ENCODE data around the gene PTPRD. TPM values are rescaled to one million over a fixed set of nuclear protein-coding genes. Genes with fewer than 3 reads are reported as not detected.

PTPRD gene
- total RNA-seq, 1 experiment from 2014 or later, result 69.6 TPM

DNA sequence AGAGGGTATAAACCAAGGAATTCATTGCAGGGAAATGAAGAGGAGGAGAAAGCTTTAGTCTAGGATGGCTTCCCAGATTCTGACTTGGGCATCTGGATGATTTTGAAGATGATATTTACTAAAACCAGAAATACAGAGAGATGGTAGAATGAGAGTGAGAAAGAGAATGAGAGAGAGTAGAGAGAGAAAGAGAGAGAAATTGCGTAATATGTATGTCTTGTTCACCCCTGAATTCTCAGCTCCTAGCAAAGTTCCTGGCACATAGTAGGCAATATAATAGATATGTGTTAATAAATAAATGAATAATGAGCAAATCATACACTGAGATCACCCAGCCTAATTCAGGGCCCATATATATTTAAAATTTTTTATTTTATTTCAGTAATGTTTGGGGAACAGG lies 1723.7 kb downstream of the PTPRD start:
- H3K27ac Mint-ChIP-seq, result no peak overlapping the region
- no peak for ATAC-seq
- peaks cover 11% of the 10 kb centered on the region for H3K4me1 Mint-ChIP-seq
- no peak overlapping the region for H3K4me3 Mint-ChIP-seq
- H3K9me3 Mint-ChIP-seq, result no peaks in the 10 kb centered on the region
- DNase-seq (ENCODE audit: low spot score), result no peak
- ChIA-PET CTCF (no interaction called here), POLR2A (no interaction called here)
- TF ChIP-seq MYBL2 (CRISPR knock-in tag; IDR thresholded peaks at IDR 0.05) (no peak), ZNF263 (CRISPR knock-in tag; IDR thresholded peaks at IDR 0.05; ENCODE audit: low read depth) (no peak), ATF1 (CRISPR knock-in tag; IDR thresholded peaks at IDR 0.05) (no peak), FOXJ3 (CRISPR knock-in tag; IDR thresholded peaks at IDR 0.05; ENCODE audit: borderline replicate concordance) (no peak), JAZF1 (CRISPR knock-in tag; IDR thresholded peaks at IDR 0.05) (no peak), SP1 (CRISPR knock-in tag; conservative IDR thresholded peaks at IDR 0.05) (no peak), ZNF317 (CRISPR knock-in tag; IDR thresholded peaks at IDR 0.05; ENCODE audit: borderline replicate concordance, low read depth) (no peak)
- TF ChIP-seq, protein P1, sequence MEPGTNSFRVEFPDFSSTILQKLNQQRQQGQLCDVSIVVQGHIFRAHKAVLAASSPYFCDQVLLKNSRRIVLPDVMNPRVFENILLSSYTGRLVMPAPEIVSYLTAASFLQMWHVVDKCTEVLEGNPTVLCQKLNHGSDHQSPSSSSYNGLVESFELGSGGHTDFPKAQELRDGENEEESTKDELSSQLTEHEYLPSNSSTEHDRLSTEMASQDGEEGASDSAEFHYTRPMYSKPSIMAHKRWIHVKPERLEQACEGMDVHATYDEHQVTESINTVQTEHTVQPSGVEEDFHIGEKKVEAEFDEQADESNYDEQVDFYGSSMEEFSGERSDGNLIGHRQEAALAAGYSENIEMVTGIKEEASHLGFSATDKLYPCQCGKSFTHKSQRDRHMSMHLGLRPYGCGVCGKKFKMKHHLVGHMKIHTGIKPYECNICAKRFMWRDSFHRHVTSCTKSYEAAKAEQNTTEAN (CRISPR knock-in tag; IDR thresholded peaks at IDR 0.05), result no peak
- no peaks in the 10 kb centered on the region for H3K27me3 Mint-ChIP-seq (ENCODE audit: low read depth)
- H3K36me3 Mint-ChIP-seq, result no peaks in the 10 kb centered on the region

- no peak for TF ChIP-seq TEAD1 (CRISPR knock-in tag; IDR thresholded peaks at IDR 0.05)
- TF ChIP-seq MXD4 (CRISPR knock-in tag; IDR thresholded peaks at IDR 0.05; ENCODE audit: borderline replicate concordance), result no peak
- no peak for TF ChIP-seq GABPB1 (CRISPR knock-in tag; IDR thresholded peaks at IDR 0.05)
- no peak for TF ChIP-seq CREM (CRISPR knock-in tag; IDR thresholded peaks at IDR 0.05)
- no peak for TF ChIP-seq ATF6 (CRISPR knock-in tag; IDR thresholded peaks at IDR 0.05)
- no peak for TF ChIP-seq ESRRA (CRISPR knock-in tag; IDR thresholded peaks at IDR 0.05; ENCODE audit: borderline replicate concordance)
- no peak for TF ChIP-seq ZNF423 (CRISPR knock-in tag; IDR thresholded peaks at IDR 0.05)
- TF ChIP-seq, protein P2, sequence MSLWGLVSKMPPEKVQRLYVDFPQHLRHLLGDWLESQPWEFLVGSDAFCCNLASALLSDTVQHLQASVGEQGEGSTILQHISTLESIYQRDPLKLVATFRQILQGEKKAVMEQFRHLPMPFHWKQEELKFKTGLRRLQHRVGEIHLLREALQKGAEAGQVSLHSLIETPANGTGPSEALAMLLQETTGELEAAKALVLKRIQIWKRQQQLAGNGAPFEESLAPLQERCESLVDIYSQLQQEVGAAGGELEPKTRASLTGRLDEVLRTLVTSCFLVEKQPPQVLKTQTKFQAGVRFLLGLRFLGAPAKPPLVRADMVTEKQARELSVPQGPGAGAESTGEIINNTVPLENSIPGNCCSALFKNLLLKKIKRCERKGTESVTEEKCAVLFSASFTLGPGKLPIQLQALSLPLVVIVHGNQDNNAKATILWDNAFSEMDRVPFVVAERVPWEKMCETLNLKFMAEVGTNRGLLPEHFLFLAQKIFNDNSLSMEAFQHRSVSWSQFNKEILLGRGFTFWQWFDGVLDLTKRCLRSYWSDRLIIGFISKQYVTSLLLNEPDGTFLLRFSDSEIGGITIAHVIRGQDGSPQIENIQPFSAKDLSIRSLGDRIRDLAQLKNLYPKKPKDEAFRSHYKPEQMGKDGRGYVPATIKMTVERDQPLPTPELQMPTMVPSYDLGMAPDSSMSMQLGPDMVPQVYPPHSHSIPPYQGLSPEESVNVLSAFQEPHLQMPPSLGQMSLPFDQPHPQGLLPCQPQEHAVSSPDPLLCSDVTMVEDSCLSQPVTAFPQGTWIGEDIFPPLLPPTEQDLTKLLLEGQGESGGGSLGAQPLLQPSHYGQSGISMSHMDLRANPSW (CRISPR knock-in tag; conservative IDR thresholded peaks at IDR 0.05; ENCODE audit: low read depth), result no peak
- no peak for TF ChIP-seq E2F5 (CRISPR knock-in tag; IDR thresholded peaks at IDR 0.05)
- TF ChIP-seq, protein P3, sequence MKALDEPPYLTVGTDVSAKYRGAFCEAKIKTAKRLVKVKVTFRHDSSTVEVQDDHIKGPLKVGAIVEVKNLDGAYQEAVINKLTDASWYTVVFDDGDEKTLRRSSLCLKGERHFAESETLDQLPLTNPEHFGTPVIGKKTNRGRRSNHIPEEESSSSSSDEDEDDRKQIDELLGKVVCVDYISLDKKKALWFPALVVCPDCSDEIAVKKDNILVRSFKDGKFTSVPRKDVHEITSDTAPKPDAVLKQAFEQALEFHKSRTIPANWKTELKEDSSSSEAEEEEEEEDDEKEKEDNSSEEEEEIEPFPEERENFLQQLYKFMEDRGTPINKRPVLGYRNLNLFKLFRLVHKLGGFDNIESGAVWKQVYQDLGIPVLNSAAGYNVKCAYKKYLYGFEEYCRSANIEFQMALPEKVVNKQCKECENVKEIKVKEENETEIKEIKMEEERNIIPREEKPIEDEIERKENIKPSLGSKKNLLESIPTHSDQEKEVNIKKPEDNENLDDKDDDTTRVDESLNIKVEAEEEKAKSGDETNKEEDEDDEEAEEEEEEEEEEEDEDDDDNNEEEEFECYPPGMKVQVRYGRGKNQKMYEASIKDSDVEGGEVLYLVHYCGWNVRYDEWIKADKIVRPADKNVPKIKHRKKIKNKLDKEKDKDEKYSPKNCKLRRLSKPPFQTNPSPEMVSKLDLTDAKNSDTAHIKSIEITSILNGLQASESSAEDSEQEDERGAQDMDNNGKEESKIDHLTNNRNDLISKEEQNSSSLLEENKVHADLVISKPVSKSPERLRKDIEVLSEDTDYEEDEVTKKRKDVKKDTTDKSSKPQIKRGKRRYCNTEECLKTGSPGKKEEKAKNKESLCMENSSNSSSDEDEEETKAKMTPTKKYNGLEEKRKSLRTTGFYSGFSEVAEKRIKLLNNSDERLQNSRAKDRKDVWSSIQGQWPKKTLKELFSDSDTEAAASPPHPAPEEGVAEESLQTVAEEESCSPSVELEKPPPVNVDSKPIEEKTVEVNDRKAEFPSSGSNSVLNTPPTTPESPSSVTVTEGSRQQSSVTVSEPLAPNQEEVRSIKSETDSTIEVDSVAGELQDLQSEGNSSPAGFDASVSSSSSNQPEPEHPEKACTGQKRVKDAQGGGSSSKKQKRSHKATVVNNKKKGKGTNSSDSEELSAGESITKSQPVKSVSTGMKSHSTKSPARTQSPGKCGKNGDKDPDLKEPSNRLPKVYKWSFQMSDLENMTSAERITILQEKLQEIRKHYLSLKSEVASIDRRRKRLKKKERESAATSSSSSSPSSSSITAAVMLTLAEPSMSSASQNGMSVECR (CRISPR knock-in tag; IDR thresholded peaks at IDR 0.05; ENCODE audit: borderline replicate concordance), result no peak
- TF ChIP-seq ZNF219 (CRISPR knock-in tag; IDR thresholded peaks at IDR 0.05; ENCODE audit: borderline replicate concordance), result no peak
- TF ChIP-seq FOXK1 (CRISPR knock-in tag; IDR thresholded peaks at IDR 0.05), result no peak
- no peak for TF ChIP-seq NR1H2 (CRISPR knock-in tag; IDR thresholded peaks at IDR 0.05)
- TF ChIP-seq SP1 (CRISPR knock-in tag; conservative IDR thresholded peaks at IDR 0.05), result no peak
- TF ChIP-seq, protein P4, sequence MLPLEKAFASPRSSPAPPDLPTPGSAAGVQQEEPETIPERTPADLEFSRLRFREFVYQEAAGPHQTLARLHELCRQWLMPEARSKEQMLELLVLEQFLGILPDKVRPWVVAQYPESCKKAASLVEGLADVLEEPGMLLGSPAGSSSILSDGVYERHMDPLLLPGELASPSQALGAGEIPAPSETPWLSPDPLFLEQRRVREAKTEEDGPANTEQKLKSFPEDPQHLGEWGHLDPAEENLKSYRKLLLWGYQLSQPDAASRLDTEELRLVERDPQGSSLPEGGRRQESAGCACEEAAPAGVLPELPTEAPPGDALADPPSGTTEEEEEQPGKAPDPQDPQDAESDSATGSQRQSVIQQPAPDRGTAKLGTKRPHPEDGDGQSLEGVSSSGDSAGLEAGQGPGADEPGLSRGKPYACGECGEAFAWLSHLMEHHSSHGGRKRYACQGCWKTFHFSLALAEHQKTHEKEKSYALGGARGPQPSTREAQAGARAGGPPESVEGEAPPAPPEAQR (CRISPR knock-in tag; IDR thresholded peaks at IDR 0.05), result no peak
- Mint-ChIP-seq H3K4me1 (peaks cover 11% of the 10 kb centered on the region), H3K27me3 (ENCODE audit: low read depth) (no peaks in the 10 kb centered on the region), H3K36me3 (no peaks in the 10 kb centered on the region), H3K9me3 (no peaks in the 10 kb centered on the region), H3K4me3 (no peak overlapping the region), H3K27ac (no peak overlapping the region)
- CTCF ChIA-PET, result no interaction called here
- ATAC-seq, result no peak
- POLR2A ChIA-PET, result no interaction called here
- no peak for DNase-seq (ENCODE audit: low spot score)
Observed at GRCh38 chr9:8888591-8888990, 1724.2 kb downstream of the PTPRD start.
